Measurements from ENCODE around the gene SERPINB10.

SERPINB10 gene

GRCh38 chr18:63907664-63908063 lies at the start of gene SERPINB10:
TSS of gene SERPINB10 (plus strand) at chr18:63907958. CDS start at chr18:63915511, 7,553 bp downstream.
- no peak for DNase-seq (ENCODE audit: low spot score)

- DNase-seq (ENCODE audit: low spot score): no peak
These were observed 49.3 kb upstream of the SERPINB10 start for GRCh38 chr18:63858456-63858855.

GRCh38 chr18:63859781-63860475 lies 47.8 kb upstream of the SERPINB10 start:
- DNase-seq (ENCODE audit: low spot score): no peak

- no peak for DNase-seq (ENCODE audit: low spot score)
These were observed 47.2 kb upstream of the SERPINB10 start for GRCh38 chr18:63860531-63860930.

GRCh38 chr18:63867368-63868125 lies 40.2 kb upstream of the SERPINB10 start:
- no peak for DNase-seq (ENCODE audit: low spot score)

GRCh38 chr18:63868546-63868945 lies 39.2 kb upstream of the SERPINB10 start:
- DNase-seq (ENCODE audit: low spot score): no peak

- DNase-seq (ENCODE audit: low spot score): no peak
These were observed 38.4 kb upstream of the SERPINB10 start for GRCh38 chr18:63869374-63869773.

- DNase-seq (ENCODE audit: low spot score): no peak
These were observed 37.9 kb upstream of the SERPINB10 start for GRCh38 chr18:63869851-63870250.

- DNase-seq (ENCODE audit: low spot score): no peak
These were observed 35.9 kb upstream of the SERPINB10 start for GRCh38 chr18:63871836-63872235.

GRCh38 chr18:63872586-63872985 lies 35.2 kb upstream of the SERPINB10 start:
- no peak for DNase-seq (ENCODE audit: low spot score)

- no peak for DNase-seq (ENCODE audit: low spot score)
These were observed 29.4 kb upstream of the SERPINB10 start for GRCh38 chr18:63878343-63878742.

- no peak for DNase-seq (ENCODE audit: low spot score)
These were observed 28.8 kb upstream of the SERPINB10 start for GRCh38 chr18:63878925-63879324.

GRCh38 chr18:63879709-63880108 lies 28.0 kb upstream of the SERPINB10 start:
- DNase-seq (ENCODE audit: low spot score): no peak

GRCh38 chr18:63881851-63882250 lies 25.9 kb upstream of the SERPINB10 start:
- DNase-seq (ENCODE audit: low spot score): no peak

GRCh38 chr18:63882333-63883141 lies 25.2 kb upstream of the SERPINB10 start:
- no peak for DNase-seq (ENCODE audit: low spot score)

- DNase-seq (ENCODE audit: low spot score): no peak
These were observed 24.1 kb upstream of the SERPINB10 start for GRCh38 chr18:63883617-63884016.

GRCh38 chr18:63887424-63887823 lies 20.3 kb upstream of the SERPINB10 start, which contains the start of gene SERPINB2:
TSS of gene SERPINB2 (plus strand) at chr18:63887705. CDS start at chr18:63891445, 3,740 bp downstream.
- no peak for DNase-seq (ENCODE audit: low spot score)

- no peak for DNase-seq (ENCODE audit: low spot score)
These were observed 19.1 kb upstream of the SERPINB10 start for GRCh38 chr18:63888470-63889190.

GRCh38 chr18:63889626-63890025 lies 18.1 kb upstream of the SERPINB10 start:
- DNase-seq (ENCODE audit: low spot score): no peak

GRCh38 chr18:63890237-63890949 lies 17.4 kb upstream of the SERPINB10 start:
- DNase-seq (ENCODE audit: low spot score): no peak

- DNase-seq (ENCODE audit: low spot score): peak; percentile 63
These were observed 16.8 kb upstream of the SERPINB10 start for GRCh38 chr18:63890950-63891304.
